GM21390 (cell line): ENCODE results near the gene PLD1.
"Not testable (repeated sequence)": the region's sequence is repeated elsewhere in the genome, so short reads cannot be mapped to it uniquely, and the experiment has no call there.

ENCODE experiments used
- ATAC-seq: cut with Tn5 transposase; IDR thresholded peaks from one replicate; pipeline ENCODE4 v1.9.1; 2021; ENCODE audit not compliant: unreplicated experiment

Gene PLD1

DNA sequence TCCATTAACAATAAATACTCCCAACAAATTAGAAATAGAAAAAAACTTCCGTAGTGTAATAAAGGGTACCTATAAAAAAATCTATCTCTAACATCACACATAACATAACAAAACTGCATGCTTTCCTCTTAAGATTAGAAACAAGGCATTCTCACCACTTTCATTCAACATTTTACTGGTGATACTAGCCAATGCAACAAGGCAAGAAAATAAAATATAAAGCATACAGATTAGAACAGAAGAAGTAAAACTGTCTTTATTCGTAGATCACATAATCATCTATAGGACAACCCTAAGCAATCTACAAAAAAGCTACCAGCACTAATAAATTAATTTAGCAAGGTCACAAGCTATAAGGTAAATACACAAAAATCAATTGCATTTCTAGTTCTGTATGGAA, 107.1 kb downstream of the PLD1 start:
- ATAC-seq, result no peak

- ATAC-seq, result no peak
These were observed 109.6 kb downstream of the PLD1 start for GRCh38 chr3:171700653-171701052.

DNA sequence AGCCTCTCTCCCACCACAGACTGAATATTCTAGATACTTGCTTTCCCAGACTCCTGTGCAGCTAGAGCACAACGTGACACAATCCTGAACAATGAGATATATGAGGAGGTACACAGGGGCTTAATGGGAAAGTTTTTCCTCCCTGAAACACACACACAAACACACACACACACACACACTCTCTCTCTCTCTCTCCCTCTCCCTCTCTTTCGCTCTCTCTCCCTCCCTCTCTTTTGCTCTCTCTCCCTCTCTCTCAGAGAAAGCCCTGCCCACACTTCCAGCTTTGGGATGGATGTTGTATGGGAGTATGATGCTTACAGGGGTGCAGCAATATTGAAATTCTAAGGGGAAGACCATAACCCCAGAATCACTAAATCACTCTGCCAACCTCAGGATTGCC, 110.1 kb downstream of the PLD1 start:
- ATAC-seq, result no peak

DNA sequence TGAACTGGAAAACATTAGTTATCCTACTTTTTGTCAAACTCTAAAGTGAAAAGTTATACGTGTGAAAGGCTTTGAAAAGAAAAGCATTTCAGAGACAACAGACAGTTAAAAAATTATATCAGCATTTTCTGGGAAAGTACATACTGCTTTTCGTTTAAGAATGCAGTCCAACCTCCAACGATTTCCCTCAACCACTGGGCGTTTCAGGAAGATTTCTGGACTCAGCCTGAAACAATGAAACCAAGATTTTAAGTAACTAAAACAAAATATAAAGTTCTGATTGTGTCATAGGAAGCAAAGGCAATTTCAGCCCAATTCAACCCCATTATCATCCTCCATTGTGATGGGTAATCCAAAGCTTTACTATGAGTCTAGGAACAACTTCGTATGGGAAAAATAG, 110.7 kb downstream of the PLD1 start:
- no peak for ATAC-seq

DNA sequence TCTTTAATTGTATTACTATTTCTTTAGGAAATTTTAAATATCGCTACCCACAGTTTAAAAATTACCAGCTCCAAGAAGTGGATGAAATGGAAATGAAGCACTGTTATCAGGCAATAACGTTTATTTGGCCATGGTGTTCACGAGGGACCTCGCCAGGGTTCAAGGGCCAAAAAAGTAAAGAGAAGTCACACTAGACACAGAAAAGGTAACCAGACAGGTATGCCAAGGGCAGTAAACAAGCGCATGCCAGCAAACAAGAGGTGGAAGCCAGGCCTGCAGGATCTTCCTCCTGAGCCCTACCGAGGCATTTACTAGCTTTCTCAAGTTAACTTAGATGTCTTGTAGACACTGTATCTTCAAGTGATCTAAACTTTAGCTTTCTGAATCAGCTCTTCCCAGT, 113.5 kb downstream of the PLD1 start:
- no peak for ATAC-seq

- ATAC-seq, result no peak
These were observed 114.9 kb downstream of the PLD1 start for GRCh38 chr3:171695426-171695825.

DNA sequence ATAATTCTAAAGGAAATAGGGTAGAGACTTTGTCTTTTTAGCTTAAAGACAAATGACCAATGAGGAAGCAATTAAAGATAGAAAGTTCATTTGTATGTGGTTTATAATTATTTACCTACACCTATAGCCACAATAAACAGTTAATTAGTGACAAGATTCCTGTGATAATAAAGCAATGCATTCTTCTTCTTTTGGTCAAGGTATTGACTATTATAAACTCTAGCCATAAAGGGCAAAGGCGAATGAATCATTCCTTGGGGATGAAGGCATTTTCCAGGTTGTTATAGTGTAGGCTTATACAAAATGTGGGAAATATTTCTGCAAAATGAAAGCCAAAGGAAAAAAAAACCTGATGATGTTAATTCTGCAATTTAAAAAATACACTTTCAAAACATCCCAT, 115.4 kb downstream of the PLD1 start:
- ATAC-seq, result no peak

DNA sequence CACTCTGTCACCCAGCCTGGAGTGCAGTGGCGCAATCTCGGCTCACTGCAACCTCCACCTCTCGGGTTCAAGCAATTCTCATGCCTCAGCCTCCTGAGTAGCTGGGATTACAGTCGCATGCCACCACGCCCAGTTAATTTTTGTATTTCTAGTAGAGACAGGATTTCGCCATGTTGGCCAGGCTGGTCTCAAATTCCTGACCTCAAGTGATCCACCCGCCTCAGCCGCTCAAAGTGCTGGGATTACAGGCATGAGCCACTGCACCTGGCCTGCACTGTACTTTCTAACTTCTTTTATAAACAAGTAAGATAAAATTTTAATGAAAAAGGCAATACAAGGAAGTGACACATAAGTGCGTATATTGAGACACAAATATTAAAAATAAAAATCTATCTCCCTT, 117.7 kb downstream of the PLD1 start:
- not testable (repeated sequence) for ATAC-seq

DNA sequence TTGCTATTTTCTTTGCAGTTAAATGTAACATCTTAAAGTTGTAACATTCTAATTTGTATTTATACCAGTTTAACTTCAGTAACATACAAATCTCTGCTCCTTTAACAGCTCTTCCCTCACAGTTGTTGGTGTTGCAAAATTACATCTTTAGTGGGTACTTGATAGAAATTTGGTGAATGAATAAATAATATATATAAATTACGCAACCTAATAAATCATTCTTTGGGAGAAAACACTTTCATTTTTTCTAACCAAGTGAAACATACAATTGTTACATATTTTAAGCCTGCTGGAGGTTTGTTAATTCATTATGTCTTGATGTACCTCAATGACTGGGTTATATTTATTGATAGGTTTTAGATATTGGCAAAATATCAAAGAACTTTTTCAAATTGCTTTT, 118.8 kb downstream of the PLD1 start:
- ATAC-seq, result no peak

- ATAC-seq, result no peak
These were observed 120.0 kb downstream of the PLD1 start for GRCh38 chr3:171690281-171690680.

DNA sequence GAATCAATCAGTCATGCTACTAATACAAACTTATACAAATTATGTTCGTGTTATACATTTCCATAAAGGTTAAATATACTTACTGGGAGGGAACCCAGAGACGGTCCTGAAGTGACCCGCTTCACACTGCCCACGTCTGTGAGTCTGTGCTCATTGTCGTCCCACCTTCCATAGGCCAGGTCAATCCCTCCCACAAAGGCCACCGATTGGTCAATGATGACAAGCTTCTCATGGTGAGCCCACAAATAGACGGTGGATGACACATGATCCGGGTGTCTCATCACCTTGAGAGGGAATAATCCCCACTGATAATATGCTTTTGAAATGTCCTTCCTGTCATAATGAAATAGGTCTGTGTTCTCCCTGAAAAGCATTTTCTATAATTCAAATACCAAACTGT, 121.7 kb downstream of the PLD1 start:
- ATAC-seq, result no peak

DNA sequence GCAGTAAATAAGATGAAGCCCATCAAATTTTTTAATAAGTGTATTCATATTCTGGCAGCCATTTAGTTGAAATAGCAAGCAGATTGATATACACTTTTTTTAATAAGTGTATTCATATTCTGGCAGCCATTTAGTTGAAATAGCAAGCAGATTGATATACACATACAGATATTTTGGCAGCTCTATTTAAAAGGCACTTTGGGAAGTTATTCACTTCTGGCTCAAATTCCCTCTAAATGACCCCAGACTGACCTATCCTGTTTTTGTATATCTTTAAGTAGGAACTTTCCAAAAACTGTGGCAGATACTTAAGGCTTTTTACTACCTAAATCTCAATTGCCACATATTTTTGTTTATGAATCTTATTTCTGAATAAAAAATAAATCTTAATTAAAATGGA, 122.3 kb downstream of the PLD1 start:
- ATAC-seq, result no peak

- no peak for ATAC-seq
These were observed 122.7 kb downstream of the PLD1 start for GRCh38 chr3:171687581-171687980.

GRCh38 chr3:171687064-171687463, 123.2 kb downstream of the PLD1 start:
- no peak for ATAC-seq

DNA sequence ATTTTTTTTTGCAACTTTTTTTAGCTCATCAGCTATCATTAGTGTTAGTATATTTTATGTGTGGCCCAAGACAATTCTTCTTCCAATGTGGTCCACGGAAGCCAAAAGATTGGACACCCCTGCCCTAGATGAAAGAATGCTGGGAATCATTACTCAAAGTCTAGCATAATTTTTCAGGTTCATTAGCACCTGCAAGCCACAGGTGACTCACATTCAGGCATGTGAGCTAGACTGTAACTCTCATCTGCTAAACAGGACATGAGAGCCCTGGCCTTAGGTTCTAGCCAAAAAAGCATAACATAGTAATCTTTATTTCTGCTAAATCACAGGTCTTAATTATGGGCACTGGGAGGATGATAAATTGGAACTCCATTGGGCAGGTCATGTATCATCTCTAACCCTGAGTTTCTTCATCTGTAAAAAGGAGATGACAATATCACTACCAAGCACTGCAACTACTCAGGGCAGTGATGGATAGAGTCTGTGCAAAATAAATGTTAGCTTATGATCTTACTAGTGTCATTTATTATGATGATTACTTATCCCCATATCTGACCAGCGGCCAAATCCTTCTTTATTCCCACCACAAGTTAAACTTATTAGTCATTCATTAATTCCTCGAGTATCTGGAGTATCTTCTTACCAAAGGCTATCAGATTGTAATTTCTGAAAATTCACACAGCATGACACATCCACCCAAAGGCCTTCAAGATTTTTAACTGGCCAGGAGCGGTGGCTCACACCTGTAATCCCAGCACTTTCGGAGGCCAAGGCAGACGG, 125.0 kb downstream of the PLD1 start:
- ATAC-seq, result no peak

DNA sequence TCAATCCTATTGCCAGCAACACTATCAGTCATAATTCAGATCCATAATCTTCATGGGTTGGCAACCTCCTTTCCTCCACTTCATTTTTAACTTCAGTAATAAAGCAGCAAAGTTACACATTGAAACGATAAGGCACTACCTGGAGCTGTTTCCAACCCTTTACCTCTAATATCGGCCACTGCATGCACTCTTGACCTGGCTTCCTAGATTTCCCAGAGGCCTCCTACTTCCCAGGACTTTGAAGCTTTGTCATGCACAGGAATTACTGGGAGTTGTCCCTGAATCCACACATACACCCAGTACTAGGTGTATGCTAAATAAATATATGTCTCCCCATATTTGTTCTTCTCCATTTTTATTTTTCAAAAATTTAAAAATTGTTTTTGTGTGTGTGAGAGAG, 126.1 kb downstream of the PLD1 start:
- no peak for ATAC-seq

- no peak for ATAC-seq
These were observed 127.5 kb downstream of the PLD1 start for GRCh38 chr3:171682743-171683142.

- no peak for ATAC-seq
These were observed 129.4 kb downstream of the PLD1 start for GRCh38 chr3:171680726-171681411.

DNA sequence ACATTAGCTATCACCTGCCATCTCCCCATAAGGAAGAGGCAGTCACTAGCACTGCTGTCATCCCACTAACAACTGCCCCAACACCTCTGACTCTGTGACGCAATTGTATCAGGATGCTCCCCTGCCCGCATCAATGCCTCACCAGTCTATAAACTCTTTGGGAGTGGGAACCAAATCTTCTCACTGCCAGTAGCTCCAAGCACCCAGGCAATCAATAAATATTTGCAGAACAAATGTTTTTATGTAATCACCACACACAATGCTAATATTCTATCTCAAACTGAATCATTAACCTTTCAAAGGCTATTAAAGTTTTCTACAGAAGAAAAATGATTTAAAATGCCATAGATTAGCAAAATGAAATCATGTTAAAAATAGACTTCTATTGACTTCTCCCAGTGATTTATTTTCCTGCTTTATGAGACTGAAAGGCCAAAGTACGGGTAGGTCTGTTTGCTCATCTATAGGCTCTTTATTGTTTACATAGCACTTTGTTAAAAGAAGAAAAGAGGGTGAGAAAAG, 131.3 kb downstream of the PLD1 start:
- ATAC-seq, result no peak

GRCh38 chr3:171677706-171678105, 132.6 kb downstream of the PLD1 start:
- no peak for ATAC-seq

DNA sequence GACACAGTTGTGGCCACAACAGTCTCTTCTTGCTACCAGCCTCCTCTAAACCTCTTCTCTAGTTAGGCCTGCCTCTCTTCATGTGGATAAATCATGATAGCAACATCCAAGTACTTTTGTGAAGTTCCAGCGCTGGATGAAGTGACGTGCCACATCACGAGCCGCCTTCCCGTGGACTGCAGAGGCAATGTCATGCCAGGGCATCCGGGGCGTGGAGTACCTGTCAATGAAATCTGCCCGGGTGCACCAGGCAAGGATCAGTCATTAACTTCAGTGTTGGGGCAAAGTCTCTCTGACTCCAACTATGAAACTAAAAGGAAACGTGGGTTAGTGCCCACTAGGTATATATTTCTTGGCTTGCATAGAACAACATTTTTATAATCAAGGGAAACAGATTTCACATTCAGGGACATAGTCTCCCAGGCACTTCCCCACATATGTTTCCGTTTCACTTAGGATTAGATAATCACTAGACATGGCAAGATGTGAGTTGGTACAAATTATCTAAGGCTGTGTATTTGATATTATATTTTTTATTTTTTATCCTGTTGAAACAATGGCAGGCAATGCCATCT, 133.6 kb downstream of the PLD1 start:
- ATAC-seq, result no peak

DNA sequence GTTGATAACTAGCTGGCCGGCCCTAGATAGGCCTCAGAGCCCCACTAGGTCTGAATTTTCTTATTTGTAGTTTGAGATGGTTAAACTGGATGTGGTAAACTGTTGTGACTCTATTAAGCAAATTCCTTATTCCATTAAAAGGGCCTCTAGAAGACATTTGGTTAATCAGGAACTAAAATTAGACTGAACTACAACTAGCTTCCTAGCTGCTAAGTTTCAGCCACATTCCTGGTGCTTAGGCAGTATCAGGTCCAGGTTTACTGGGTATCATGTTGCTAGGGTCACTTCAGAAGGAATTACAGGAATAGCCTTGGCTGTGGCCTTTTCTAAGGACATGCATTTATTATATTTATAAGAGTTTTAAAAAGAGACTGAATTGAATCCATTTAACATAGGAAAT, 136.3 kb downstream of the PLD1 start:
- no peak for ATAC-seq
